ENCODE data around the gene ITGB7. TPM values are rescaled to one million over a fixed set of nuclear protein-coding genes. Genes with fewer than 3 reads are reported as not detected.
A peak's percentile ranks its signal among the peaks of the same experiment; 100 is the strongest.

ITGB7 gene
- total and polyA plus RNA-seq, 9 of the 15 experiments (the other 6 are each of a cell fraction or from before 2014, with no cell fraction given), result 0.06 to 2.0 (median 0.67) TPM

GRCh38 chr12:53213348-53213747 is 6.3 kb upstream of the ITGB7 start (continued):
- no peak for TF ChIP-seq ZNF311 (CRISPR knock-in tag; IDR thresholded peaks at IDR 0.05)
- no peak for TF ChIP-seq MTF1 (CRISPR knock-in tag; IDR thresholded peaks at IDR 0.05; ENCODE audit: borderline replicate concordance)
- TF ChIP-seq TBL1XR1 (IDR thresholded peaks at IDR 0.05; ENCODE audit: low read length in 2 of 2), result 0 out of 4 replicates have a peak, but pooled peaks of 1 of the 2 experiments have one; percentile 31
- TF ChIP-seq GTF2F1 (IDR thresholded peaks at IDR 0.05; ENCODE audit: low read depth, low read length), result no peak
- no peak for TF ChIP-seq SETDB1 (IDR thresholded peaks at IDR 0.05; ENCODE audit: low read length)
- TF ChIP-seq FOXO4 (CRISPR knock-in tag; IDR thresholded peaks at IDR 0.05), result no peak
- TF ChIP-seq FUS (optimal IDR thresholded peaks at IDR 0.05; ENCODE audit: low read depth, low read length), result no peak
- 0 out of 2 replicates have a peak, but pooled peaks have one; percentile 39 for TF ChIP-seq RUNX1 (IDR thresholded peaks at IDR 0.05; ENCODE audit: low read depth)
- no peak for TF ChIP-seq YBX1 (IDR thresholded peaks at IDR 0.05)
- TF ChIP-seq E2F3 (CRISPR knock-in tag; IDR thresholded peaks at IDR 0.05), result 0 out of 2 replicates have a peak, but pooled peaks have one; percentile 35
- 0 out of 2 replicates have a peak, but pooled peaks have one; percentile 10 for TF ChIP-seq ZNF384 (IDR thresholded peaks at IDR 0.05; ENCODE audit: low read depth, low read length)
- 0 out of 2 replicates have a peak, but pooled peaks have one; percentile 5 for TF ChIP-seq BHLHE40 (IDR thresholded peaks at IDR 0.05; ENCODE audit: low read length)
- TF ChIP-seq ZNF408 (CRISPR knock-in tag; IDR thresholded peaks at IDR 0.05; ENCODE audit: low read depth), result no peak
- TF ChIP-seq YY1 (IDR thresholded peaks at IDR 0.05; ENCODE audit: borderline replicate concordance in 1 of 3, control insufficient read depth in 1 of 3, extremely low read depth in 1 of 3, insufficient read depth in 3 of 3, insufficient read length in 1 of 3, insufficient replicate concordance in 2 of 3, low read depth in 1 of 3, low read length in 2 of 3), result peak in 2 of 3 experiments; percentile 63 to 71
- no peak for TF ChIP-seq ZNF518B (CRISPR knock-in tag; IDR thresholded peaks at IDR 0.05)
- TF ChIP-seq ATF6 (CRISPR knock-in tag; IDR thresholded peaks at IDR 0.05), result no peak
- peak; percentile 49; the same call in 1 of the 2 replicates for TF ChIP-seq ZBTB17 (CRISPR knock-in tag; IDR thresholded peaks at IDR 0.05)
- no peak for TF ChIP-seq FOXA1 (IDR thresholded peaks at IDR 0.05; ENCODE audit: borderline replicate concordance)
- TF ChIP-seq ZNF224 (CRISPR knock-in tag; IDR thresholded peaks at IDR 0.05), result no peak
- no peak for TF ChIP-seq BMI1 (IDR thresholded peaks at IDR 0.05; ENCODE audit: low read length)
- no peak for TF ChIP-seq U2AF2 (optimal IDR thresholded peaks at IDR 0.05; ENCODE audit: low read depth, low read length)
- no peak for TF ChIP-seq NONO (IDR thresholded peaks at IDR 0.05; ENCODE audit: low read depth in 2 of 2, low read length in 1 of 2)
